Right lung (tissue), 5 donors: ENCODE data around the gene PRKCI. TPM values are rescaled to one million over a fixed set of nuclear protein-coding genes. Genes with fewer than 3 reads are reported as not detected.
"Not testable (repeated sequence)": the region's sequence is repeated elsewhere in the genome, so short reads cannot be mapped to it uniquely, and the experiment has no call there.

Source experiments
- DNase-seq, 2 donors: peaks; one replicate each; pipeline ENCODE4 v3.0.0-alpha.2; 2013
- polyA plus RNA-seq, 5 donors: library from polyadenylated mRNA; unstranded; fragments of 120-200 nt; gene quantifications; one replicate each; pipeline versions ENCODE4 v1.2.1 to v1.2.3, GENCODE V29; 2013; ENCODE audit warnings: inconsistent platforms in 1 of 5, low replicate concordance in 1 of 5; ENCODE audit not compliant: insufficient read length in 5 of 5, insufficient read depth in 1 of 5

The PRKCI gene
- polyA plus RNA-seq, 5 donors = 41.0 to 83.7 (median 72.5) TPM

- DNase-seq = no peak
Observed at GRCh38 chr3:170278627-170279026, 56.4 kb downstream of the PRKCI start.

- no peak for DNase-seq
Observed at GRCh38 chr3:170290194-170290593, 68.0 kb downstream of the PRKCI start.

GRCh38 chr3:170295586-170295985 is 73.4 kb downstream of the PRKCI start:
- DNase-seq = no peak

- no peak for DNase-seq
Observed at GRCh38 chr3:170296703-170297102, 74.5 kb downstream of the PRKCI start.

GRCh38 chr3:170301405-170301804 is 79.2 kb downstream of the PRKCI start:
- DNase-seq = no peak

GRCh38 chr3:170302008-170302407 is 79.8 kb downstream of the PRKCI start:
- no peak for DNase-seq

GRCh38 chr3:170306015-170306414 is 83.8 kb downstream of the PRKCI start:
- DNase-seq = no peak

GRCh38 chr3:170307671-170308405 is 85.6 kb downstream of the PRKCI start:
- peak in 1 of 2 donors; percentile 27 for DNase-seq

- no peak for DNase-seq
Observed at GRCh38 chr3:170309046-170309445, 86.8 kb downstream of the PRKCI start.

- DNase-seq = no peak
Observed at GRCh38 chr3:170317954-170318353, 95.7 kb downstream of the PRKCI start.

GRCh38 chr3:170320461-170321121 is 98.4 kb downstream of the PRKCI start:
- DNase-seq = no peak

- no peak for DNase-seq
Observed at GRCh38 chr3:170321321-170322034, 99.3 kb downstream of the PRKCI start.

GRCh38 chr3:170322566-170323269 is 100.5 kb downstream of the PRKCI start:
- no peak for DNase-seq

- DNase-seq = no peak
Observed at GRCh38 chr3:170323331-170323730, 101.1 kb downstream of the PRKCI start.

- no peak for DNase-seq
Observed at GRCh38 chr3:170324962-170325361, 102.7 kb downstream of the PRKCI start.

GRCh38 chr3:170327040-170327808 is 105.0 kb downstream of the PRKCI start:
- no peak for DNase-seq

GRCh38 chr3:170327868-170328548 is 105.8 kb downstream of the PRKCI start:
- DNase-seq = not testable (repeated sequence)

GRCh38 chr3:170330366-170330765 is 108.1 kb downstream of the PRKCI start:
- DNase-seq = no peak

- DNase-seq = no peak
Observed at GRCh38 chr3:170331143-170331542, 108.9 kb downstream of the PRKCI start.

GRCh38 chr3:170337420-170337819 is 115.2 kb downstream of the PRKCI start:
- no peak for DNase-seq
